ENCODE results near the gene MYH9.

The MYH9 gene

GRCh38 chr22:36319595-36320497 is 67.9 kb downstream of the MYH9 start:
- Histone ChIP-seq H3K9ac (no peak overlapping the region), H3K27me3 (ENCODE audit: control insufficient read depth, insufficient read depth, low read length) (no peaks in the 10 kb centered on the region), H3K9me3 (ENCODE audit: control insufficient read depth, low read length) (no peaks in the 10 kb centered on the region), H3K4me3 (ENCODE audit: low read depth, low read length) (no peak overlapping the region), H3K36me3 (ENCODE audit: control insufficient read depth, insufficient read depth, low read length) (no peaks in the 10 kb centered on the region), H3K4me1 (no peaks in the 10 kb centered on the region), H3K79me2 (peaks cover 2% of the 10 kb centered on the region), H2AFZ (no peak overlapping the region), H3K27ac (no peak overlapping the region), H3K4me2 (ENCODE audit: low read length) (no peak overlapping the region)
- no peak for TF ChIP-seq CTCF (IDR thresholded peaks at IDR 0.05)

GRCh38 chr22:36318442-36318841 is 69.3 kb downstream of the MYH9 start:
- TF ChIP-seq CTCF (IDR thresholded peaks at IDR 0.05), result no peak
- Histone ChIP-seq H2AFZ (no peak overlapping the region), H3K4me1 (no peaks in the 10 kb centered on the region), H3K79me2 (no peaks in the 10 kb centered on the region), H3K9ac (no peak overlapping the region), H3K27me3 (ENCODE audit: control insufficient read depth, insufficient read depth, low read length) (no peaks in the 10 kb centered on the region), H3K27ac (no peak overlapping the region), H3K36me3 (ENCODE audit: control insufficient read depth, insufficient read depth, low read length) (no peaks in the 10 kb centered on the region), H3K4me3 (ENCODE audit: low read depth, low read length) (no peak overlapping the region), H3K4me2 (ENCODE audit: low read length) (no peak overlapping the region), H3K9me3 (ENCODE audit: control insufficient read depth, low read length) (no peaks in the 10 kb centered on the region)

GRCh38 chr22:36317658-36318271 is 70.0 kb downstream of the MYH9 start:
- H3K27me3 ChIP-seq (ENCODE audit: control insufficient read depth, insufficient read depth, low read length), result no peaks in the 10 kb centered on the region
- no peak overlapping the region for H2AFZ ChIP-seq
- H3K4me3 ChIP-seq (ENCODE audit: low read depth, low read length), result no peak overlapping the region
- H3K9me3 ChIP-seq (ENCODE audit: control insufficient read depth, low read length), result no peaks in the 10 kb centered on the region
- no peak overlapping the region for H3K27ac ChIP-seq
- H3K4me2 ChIP-seq (ENCODE audit: low read length), result no peak overlapping the region
- no peaks in the 10 kb centered on the region for H3K36me3 ChIP-seq (ENCODE audit: control insufficient read depth, insufficient read depth, low read length)
- no peaks in the 10 kb centered on the region for H3K4me1 ChIP-seq
- no peak for TF ChIP-seq CTCF (IDR thresholded peaks at IDR 0.05)
- no peaks in the 10 kb centered on the region for H3K79me2 ChIP-seq
- no peak overlapping the region for H3K9ac ChIP-seq

GRCh38 chr22:36316419-36316818 is 71.3 kb downstream of the MYH9 start:
- Histone ChIP-seq H3K27ac (no peak overlapping the region), H3K4me2 (ENCODE audit: low read length) (no peak overlapping the region), H3K9me3 (ENCODE audit: control insufficient read depth, low read length) (no peaks in the 10 kb centered on the region), H3K4me3 (ENCODE audit: low read depth, low read length) (no peak overlapping the region), H3K9ac (no peak overlapping the region), H2AFZ (no peak overlapping the region), H3K4me1 (no peaks in the 10 kb centered on the region), H3K36me3 (ENCODE audit: control insufficient read depth, insufficient read depth, low read length) (no peaks in the 10 kb centered on the region), H3K27me3 (ENCODE audit: control insufficient read depth, insufficient read depth, low read length) (no peaks in the 10 kb centered on the region), H3K79me2 (no peaks in the 10 kb centered on the region)
- no peak for TF ChIP-seq CTCF (IDR thresholded peaks at IDR 0.05)

All from parathyroid adenoma (tissue), 2 donors.